Measurements from ENCODE around the gene PREX1. TPM values are rescaled to one million over a fixed set of nuclear protein-coding genes. Genes with fewer than 3 reads are reported as not detected.

The PREX1 gene
- total and polyA plus RNA-seq, 2 donors from 2014 or later = 8.5 to 38.2 TPM

DNA sequence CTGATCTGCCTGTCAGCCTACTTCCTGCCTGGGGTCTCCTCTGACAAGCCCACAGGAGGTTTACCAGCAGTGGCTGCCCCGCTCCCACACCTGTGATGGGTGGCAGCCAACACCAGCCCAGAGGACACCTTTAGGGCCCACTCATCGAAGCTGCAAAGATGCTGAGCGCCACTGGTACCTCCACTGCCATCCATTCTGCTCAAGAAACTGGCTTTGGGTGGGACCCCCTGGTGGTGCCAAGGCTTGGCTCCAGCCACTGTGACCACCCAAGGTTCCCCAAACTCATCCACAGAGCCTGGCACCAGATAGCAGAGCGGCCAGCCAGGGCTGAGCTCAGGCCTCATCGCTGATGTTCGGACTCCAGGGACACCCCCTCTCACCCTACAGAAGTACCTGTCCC, 42.5 kb downstream of the PREX1 start:
- intact Hi-C loops (cut with DNase I) = no loop called here
- H3K9me3 ChIP-seq (ENCODE audit: control insufficient read depth in 2 of 3, insufficient read depth in 1 of 3, low read length in 3 of 3) = no peaks in the 10 kb centered on the region
- DNase-seq (no peak), FAIRE-seq (no peak)
- H3K36me3 ChIP-seq (ENCODE audit: control insufficient read depth in 2 of 3, insufficient read depth in 3 of 3, low read length in 3 of 3) = no peaks in the 10 kb centered on the region
- no peaks in the 10 kb centered on the region for H3K27me3 ChIP-seq (ENCODE audit: control insufficient read depth, insufficient read depth, low read length)
- no peak overlapping the region for H3K9ac ChIP-seq (ENCODE audit: low read length in 3 of 3)
- H3K4me1 ChIP-seq (ENCODE audit: control insufficient read depth in 2 of 3, insufficient read depth in 2 of 3, low read depth in 1 of 3, low read length in 3 of 3) = peaks cover 0 to 2% (median 0%) of the 10 kb centered on the region in 3 donors
- H3K4me3 ChIP-seq (ENCODE audit: low read length in 3 of 3) = no peak overlapping the region
- no peak for TF ChIP-seq CTCF (IDR thresholded peaks at IDR 0.05; ENCODE audit: borderline replicate concordance, extremely low read depth, insufficient read depth)
- H3K27ac ChIP-seq (ENCODE audit: low read depth in 2 of 2, low read length in 2 of 2) = no peak overlapping the region

GRCh38 chr20:48784273-48784641, 43.5 kb downstream of the PREX1 start:
- Histone ChIP-seq H3K36me3 (ENCODE audit: control insufficient read depth in 2 of 3, insufficient read depth in 3 of 3, low read length in 3 of 3) (no peaks in the 10 kb centered on the region), H3K27me3 (ENCODE audit: control insufficient read depth, insufficient read depth, low read length) (no peaks in the 10 kb centered on the region), H3K4me3 (ENCODE audit: low read length in 3 of 3) (no peak overlapping the region), H3K9me3 (ENCODE audit: control insufficient read depth in 2 of 3, insufficient read depth in 1 of 3, low read length in 3 of 3) (no peaks in the 10 kb centered on the region), H3K27ac (ENCODE audit: low read depth in 2 of 2, low read length in 2 of 2) (no peak overlapping the region), H3K9ac (ENCODE audit: low read length in 3 of 3) (no peak overlapping the region), H3K4me1 (ENCODE audit: control insufficient read depth in 2 of 3, insufficient read depth in 2 of 3, low read depth in 1 of 3, low read length in 3 of 3) (peaks cover 0 to 2% (median 0%) of the 10 kb centered on the region in 3 donors)
- no peak for FAIRE-seq
- DNase-seq = no peak
- TF ChIP-seq CTCF (IDR thresholded peaks at IDR 0.05; ENCODE audit: borderline replicate concordance, extremely low read depth, insufficient read depth) = no peak
- intact Hi-C loops (cut with DNase I) = no loop called here

- Histone ChIP-seq H3K27me3 (ENCODE audit: control insufficient read depth, insufficient read depth, low read length) (no peaks in the 10 kb centered on the region), H3K27ac (ENCODE audit: low read depth in 2 of 2, low read length in 2 of 2) (no peak overlapping the region), H3K4me3 (ENCODE audit: low read length in 3 of 3) (no peak overlapping the region), H3K36me3 (ENCODE audit: control insufficient read depth in 2 of 3, insufficient read depth in 3 of 3, low read length in 3 of 3) (no peaks in the 10 kb centered on the region), H3K9ac (ENCODE audit: low read length in 3 of 3) (no peak overlapping the region), H3K9me3 (ENCODE audit: control insufficient read depth in 2 of 3, insufficient read depth in 1 of 3, low read length in 3 of 3) (no peaks in the 10 kb centered on the region), H3K4me1 (ENCODE audit: control insufficient read depth in 2 of 3, insufficient read depth in 2 of 3, low read depth in 1 of 3, low read length in 3 of 3) (peaks cover 0 to 2% (median 0%) of the 10 kb centered on the region in 3 donors)
- DNase-seq = peak in 1 of 5 donors; percentile 57
- intact Hi-C loops (cut with DNase I) = no loop called here
- no peak for FAIRE-seq
- no peak for TF ChIP-seq CTCF (IDR thresholded peaks at IDR 0.05; ENCODE audit: borderline replicate concordance, extremely low read depth, insufficient read depth)
These were observed 44.1 kb downstream of the PREX1 start for GRCh38 chr20:48783533-48784272.

All from kidney (tissue), 14 donors.